IMR-90 (cell line): ENCODE results near the gene USF1. TPM values are rescaled to one million over a fixed set of nuclear protein-coding genes. Genes with fewer than 3 reads are reported as not detected.

Source experiments
- ATAC-seq: fragments of 200-7000 bp; cut with Tn5 transposase; 2 replicates; pipeline ENCODE4 v1.9.1; 2020; ENCODE audit warnings: low read depth, mild to moderate bottlenecking, moderate library complexity
- BruUV-seq: library from RNA; stranded (reverse); fragments of 400-500 nt; replicated peaks from 2 replicates; lab custom pipeline; 2021; lab: Mats Ljungman, UMichigan
- CTCF ChIA-PET: fragments of 300-600 bp; formaldehyde crosslinking; extraction: SDS; loops from one replicate; lab custom pipeline; 2021; ENCODE audit warnings: antibody characterized with exemption; lab: Yijun Ruan, JAX
- POLR2A ChIA-PET: fragments of 300-600 bp; sonication (Branson Sonifier 250); formaldehyde crosslinking; loops from one replicate; lab custom pipeline; 2022; ENCODE audit warnings: antibody characterized with exemption; ENCODE audit not compliant: unreplicated experiment; lab: Charles Lee
- DNase-seq: peaks from one replicate; pipeline ENCODE4 v3.0.0; 2013
- H2AFZ ChIP-seq: replicated peaks from 2 replicates; pipeline ENCODE3; 2013; ENCODE audit warnings: low read length, mild to moderate bottlenecking; ENCODE audit not compliant: poor library complexity
- H2AK5ac ChIP-seq: 2 replicates; pipeline ENCODE4 v1.6.1; 2013; ENCODE audit warnings: low read depth, low read length, inconsistent platforms
- H2AK9ac ChIP-seq: replicated peaks from 2 replicates; pipeline ENCODE3; 2013; ENCODE audit warnings: mild to moderate bottlenecking, low read depth, low read length, moderate library complexity; ENCODE audit not compliant: poor library complexity
- H2BK120ac ChIP-seq: 2 replicates; pipeline ENCODE4 v1.6.1; 2013; ENCODE audit warnings: low read depth, low read length, inconsistent platforms
- H2BK15ac ChIP-seq: 3 replicates; pipeline ENCODE4 v1.6.1; 2013; ENCODE audit warnings: low read depth, low read length, inconsistent platforms
- H2BK20ac ChIP-seq: 2 replicates; pipeline ENCODE4 v1.6.1; 2013; ENCODE audit warnings: low read depth, mild to moderate bottlenecking, inconsistent platforms, low read length, moderate library complexity
- H2BK5ac ChIP-seq: 2 replicates; pipeline ENCODE4 v1.6.1; 2013; ENCODE audit warnings: mild to moderate bottlenecking, low read depth, low read length, inconsistent platforms; ENCODE audit not compliant: poor library complexity, severe bottlenecking
- H3K14ac ChIP-seq: replicated peaks from 2 replicates; pipeline ENCODE4 v1.6.1; 2013; ENCODE audit warnings: low read depth, low read length, inconsistent platforms
- H3K18ac ChIP-seq: 2 replicates; pipeline ENCODE4 v1.6.1; 2013; ENCODE audit warnings: low read depth, low read length, control low read depth
- H3K23ac ChIP-seq: 2 replicates; pipeline ENCODE4 v1.6.1; 2013; ENCODE audit warnings: low read depth, low read length, inconsistent platforms
- H3K27ac ChIP-seq: 2 replicates; pipeline ENCODE4 v1.5.1; 2013; ENCODE audit warnings: mild to moderate bottlenecking, control low read depth, low read length; ENCODE audit not compliant: insufficient read depth
- H3K27me3 ChIP-seq: 2 replicates; pipeline ENCODE4 v1.6.1; 2013; ENCODE audit warnings: low read length; ENCODE audit not compliant: control insufficient read depth, insufficient read depth
- H3K36me3 ChIP-seq: 2 replicates; pipeline ENCODE4 v1.6.1; 2013; ENCODE audit warnings: low read length, mixed read lengths; ENCODE audit not compliant: control insufficient read depth, insufficient read depth
- H3K4ac ChIP-seq: 2 replicates; pipeline ENCODE4 v1.6.1; 2013; ENCODE audit warnings: low read depth, low read length, inconsistent platforms
- H3K4me1 ChIP-seq: 2 replicates; pipeline ENCODE4 v1.6.1; 2013; ENCODE audit warnings: low read length, mixed read lengths; ENCODE audit not compliant: control insufficient read depth, insufficient read depth
- H3K4me2 ChIP-seq: 2 replicates; pipeline ENCODE4 v1.6.1; 2013; ENCODE audit warnings: low read depth, mild to moderate bottlenecking, control low read depth, low read length, moderate library complexity
- H3K4me3 ChIP-seq: 2 replicates; pipeline ENCODE4 v1.5.1; 2013; ENCODE audit warnings: low read depth, mild to moderate bottlenecking, control low read depth, low read length, moderate library complexity; ENCODE audit not compliant: insufficient read depth
- H3K56ac ChIP-seq: 2 replicates; pipeline ENCODE4 v1.6.1; 2013; ENCODE audit warnings: low read length, inconsistent platforms; ENCODE audit not compliant: insufficient read depth; ENCODE audit errors: extremely low read depth
- H3K79me1 ChIP-seq, 2 experiments: 2 replicates each; pipeline ENCODE4 v1.6.1; 2013; ENCODE audit warnings: low read length in 2 of 2, inconsistent platforms in 1 of 2, low read depth in 1 of 2
- H3K9ac ChIP-seq: 2 replicates; pipeline ENCODE4 v1.6.1; 2013; ENCODE audit warnings: low read depth, low read length, control low read depth
- H3K9me1 ChIP-seq: 2 replicates; pipeline ENCODE4 v1.6.1; 2013; ENCODE audit warnings: low read length, inconsistent platforms; ENCODE audit not compliant: insufficient read depth
- H3K9me3 ChIP-seq: 2 replicates; pipeline ENCODE4 v1.6.1; 2013; ENCODE audit warnings: low read length; ENCODE audit not compliant: control insufficient read depth, insufficient read depth
- H4K20me1 ChIP-seq: 2 replicates; pipeline ENCODE4 v1.6.1; 2013; ENCODE audit warnings: low read length, inconsistent platforms; ENCODE audit not compliant: insufficient read depth
- H4K5ac ChIP-seq: 2 replicates; pipeline ENCODE4 v1.6.1; 2013; ENCODE audit warnings: mild to moderate bottlenecking, low read depth, low read length, control low read depth
- H4K8ac ChIP-seq, 2 experiments: 2 replicates each; pipeline ENCODE4 v1.6.1; 2013; ENCODE audit warnings: low read depth in 2 of 2, low read length in 2 of 2, control low read depth in 1 of 2, inconsistent platforms in 1 of 2
- H4K91ac ChIP-seq: 2 replicates; pipeline ENCODE4 v1.6.1; 2013; ENCODE audit warnings: low read depth, low read length, inconsistent platforms; ENCODE audit not compliant: insufficient read depth
- CEBPB ChIP-seq: IDR thresholded peaks from 2 replicates; pipeline ENCODE4 v1.6.1; 2012; ENCODE audit warnings: low read depth, low read length, improper control_type of control experiment
- FOS ChIP-seq: fragments of 150-350 bp; IDR thresholded peaks from 2 replicates; pipeline ENCODE4 v1.6.1; 2016; ENCODE audit warnings: low read depth, low read length
- SMC3 ChIP-seq: fragments of 150-350 bp; IDR thresholded peaks from 2 replicates; pipeline ENCODE4 v1.6.1; 2016; ENCODE audit warnings: low read depth, mild to moderate bottlenecking, antibody characterized with exemption, low read length, moderate library complexity
- WGBS, 2 experiments: methylation state at CpG; one replicate each; pipeline versions ENCODE4 v1.1.5 to v1.1.7; 2013; ENCODE audit warnings: missing lambda C conversion rate in 2 of 2; ENCODE audit not compliant: insufficient read length in 1 of 2; ENCODE audit errors: extremely low coverage in 2 of 2; 5-methylcytosine and 5-hydroxymethylcytosine counted together
- dilution Hi-C: fragments of 300-500 bp; cut with HindIII; formaldehyde crosslinking; loops from one replicate; pipeline ENCODE4 v1.14.3; 2018; ENCODE audit warnings: low sequenced_read_pairs; ENCODE audit not compliant: unreplicated experiment
- in situ Hi-C: fragments of 300-500 bp; cut with MboI; formaldehyde crosslinking; loops from 3 replicates; pipeline ENCODE4 v1.14.3; 2019; ENCODE audit warnings: low sequenced_read_pairs, inconsistent platforms, mixed read lengths
- intact Hi-C: fragments of 100-400 bp; cut with micrococcal nuclease; formaldehyde crosslinking; loops from 2 replicates; pipeline ENCODE4 v1.10.0; 2022
- polyA plus RNA-seq, 3 experiments: library from polyadenylated mRNA; depleted of rRNA; stranded (reverse); fragments of >200 nt; gene quantifications; 2 replicates each; pipeline ENCODE4 v1.2.3, GENCODE V29; 2012; ENCODE audit warnings: low replicate concordance in 1 of 3
- total RNA-seq: library from RNA; depleted of rRNA; stranded (reverse); fragments of >200 nt; gene quantifications from 2 replicates; pipeline ENCODE4 v1.2.3, GENCODE V29; 2012

USF1 gene
- total and polyA plus RNA-seq, 2 of the 4 experiments (the other 2 are of a cell fraction): 37.1 to 78.9 TPM

DNA sequence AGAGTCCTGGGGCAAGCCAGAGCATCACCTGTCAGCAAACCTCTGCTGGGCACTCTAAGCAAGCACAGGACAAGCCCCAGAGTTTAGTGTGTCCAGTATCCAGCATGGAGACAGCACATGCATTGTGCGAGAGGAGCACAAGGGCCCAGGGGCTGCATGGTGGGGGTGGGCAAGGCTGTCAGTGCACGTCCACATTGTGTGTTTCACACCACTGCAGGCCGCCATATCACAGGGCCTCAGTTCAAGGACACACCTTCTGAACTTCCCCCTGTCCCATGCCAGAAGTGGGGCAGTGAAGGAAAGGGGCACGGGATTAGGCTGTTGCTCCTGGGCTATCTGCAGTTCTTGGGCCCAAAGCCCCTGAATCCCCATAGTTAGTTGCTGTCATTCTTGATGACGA lies 6.2 kb downstream of the USF1 start:
- H4K8ac ChIP-seq: no peak overlapping the region
- H2BK5ac ChIP-seq: no peak overlapping the region
- no peak overlapping the region for H2AFZ ChIP-seq
- H3K14ac ChIP-seq: no peak overlapping the region
- no peak overlapping the region for H3K4me3 ChIP-seq
- H3K9me3 ChIP-seq: no peaks in the 10 kb centered on the region
- H3K79me1 ChIP-seq: peaks cover 15 to 26% of the 10 kb centered on the region in 2 experiments
- no peak overlapping the region for H2BK120ac ChIP-seq
- no peaks in the 10 kb centered on the region for H3K9me1 ChIP-seq
- no peaks in the 10 kb centered on the region; the same call in 1 of the 2 replicates for H4K20me1 ChIP-seq
- ChIA-PET CTCF (no interaction called here), POLR2A (interaction anchor here (0.5 kb wide), 1 partner anchor 11 kb away, joined by 3 read pairs; no protein-coding TSS in a partner anchor)
- no peak overlapping the region for H3K27ac ChIP-seq
- no peak overlapping the region for H3K18ac ChIP-seq
- no peak overlapping the region for H2BK15ac ChIP-seq
- H3K27me3 ChIP-seq: no peaks in the 10 kb centered on the region
- peaks cover 42% of the 10 kb centered on the region for H3K36me3 ChIP-seq
- no peak overlapping the region for H3K4ac ChIP-seq
- H3K4me2 ChIP-seq: no peak overlapping the region
- no peak overlapping the region for H2BK20ac ChIP-seq
- dilution Hi-C loops (no loop called here), in situ Hi-C loops (no loop called here), intact Hi-C loops (no loop called here)
- BruUV-seq: TSS peak; percentile 76
- TF ChIP-seq FOS: no peak
- TF ChIP-seq CEBPB: no peak
- TF ChIP-seq SMC3: no peak
- no peak overlapping the region for H3K9ac ChIP-seq
- ATAC-seq (no peak), DNase-seq (no peak)
- no peak overlapping the region for H4K5ac ChIP-seq
- no peak overlapping the region for H4K91ac ChIP-seq
- H3K23ac ChIP-seq: no peak overlapping the region
- no peak overlapping the region for H3K56ac ChIP-seq
- no peak overlapping the region for H2AK9ac ChIP-seq
- no CpG with 5 or more reads among the region's 5 CpGs for WGBS, 2 experiments
- H2AK5ac ChIP-seq: no peak overlapping the region
- no peaks in the 10 kb centered on the region; the same call in 1 of the 2 replicates for H3K4me1 ChIP-seq
